Right atrium auricular region (tissue), 2 donors: ENCODE data around the gene NT5M. TPM values are rescaled to one million over a fixed set of nuclear protein-coding genes. Genes with fewer than 3 reads are reported as not detected.

Experiments used
- DNase-seq: peaks from one replicate; pipeline ENCODE4 v3.0.0-alpha.2; 2019; ENCODE audit warnings: low spot score
- H3K27ac ChIP-seq, 2 donors: fragments of 200-600 bp; sonication (generic); 1 replicate in 1 of 2; 2 replicates in 1 of 2; pipeline ENCODE4 v1.5.1; 2016 to 2019
- H3K27me3 ChIP-seq, 2 donors: fragments of 200-600 bp; sonication (generic); one replicate each; pipeline versions ENCODE4 v1.5.1 to v1.6.0; 2017 to 2019
- H3K36me3 ChIP-seq: fragments of 200-600 bp; sonication (generic); one replicate; pipeline ENCODE4 v1.5.1; 2016
- H3K4me1 ChIP-seq, 2 donors: fragments of 200-600 bp; sonication (generic); one replicate each; pipeline versions ENCODE4 v1.5.1 to v1.6.0; 2017 to 2019
- H3K4me3 ChIP-seq, 2 donors: fragments of 200-600 bp; sonication (generic); 1 replicate in 1 of 2; 2 replicates in 1 of 2; pipeline ENCODE4 v1.5.1; 2017 to 2019; ENCODE audit warnings: mild to moderate bottlenecking in 1 of 2, moderate library complexity in 1 of 2
- H3K9me3 ChIP-seq, 2 donors: fragments of 200-600 bp; sonication (generic); one replicate each; pipeline ENCODE4 v1.5.1; 2019
- total RNA-seq, 2 donors: library from RNA; depleted of rRNA; stranded (reverse); fragments of >200 nt; gene quantifications; one replicate each; pipeline ENCODE4 v1.1.0, GENCODE V29; 2016
- TF ChIP-seq, protein P1 (sequence below), 2 donors: fragments of 200-600 bp; sonication (generic); IDR thresholded peaks; one replicate each; pipeline ENCODE4 v1.5.1; 2019; ENCODE audit warnings: antibody characterized with exemption in 2 of 2

NT5M gene
- total RNA-seq, 2 donors from 2014 or later: 4.3 to 6.7 TPM

DNA sequence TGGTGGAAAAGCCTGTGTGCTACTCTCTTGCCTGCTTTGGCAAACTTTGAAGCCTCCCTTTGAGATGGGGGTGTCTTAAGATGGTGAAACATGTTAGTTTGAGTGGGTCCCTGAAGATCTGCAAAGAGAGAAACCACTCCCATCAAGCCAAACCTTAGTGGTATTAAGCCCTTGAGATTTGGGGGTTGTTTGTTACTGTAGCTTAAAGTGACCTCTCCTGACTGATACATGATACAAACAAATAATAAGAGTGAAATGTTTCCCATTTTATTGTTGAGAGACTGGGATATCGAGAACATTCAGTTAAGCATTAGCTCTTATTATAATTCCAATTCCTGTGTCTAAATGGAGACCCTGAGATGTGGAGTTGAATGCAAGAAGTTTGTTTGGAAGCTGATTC lies 63.1 kb downstream of the NT5M start:
- DNase-seq: no peak
- H3K27ac ChIP-seq: no peak overlapping the region
- TF ChIP-seq, protein P1, sequence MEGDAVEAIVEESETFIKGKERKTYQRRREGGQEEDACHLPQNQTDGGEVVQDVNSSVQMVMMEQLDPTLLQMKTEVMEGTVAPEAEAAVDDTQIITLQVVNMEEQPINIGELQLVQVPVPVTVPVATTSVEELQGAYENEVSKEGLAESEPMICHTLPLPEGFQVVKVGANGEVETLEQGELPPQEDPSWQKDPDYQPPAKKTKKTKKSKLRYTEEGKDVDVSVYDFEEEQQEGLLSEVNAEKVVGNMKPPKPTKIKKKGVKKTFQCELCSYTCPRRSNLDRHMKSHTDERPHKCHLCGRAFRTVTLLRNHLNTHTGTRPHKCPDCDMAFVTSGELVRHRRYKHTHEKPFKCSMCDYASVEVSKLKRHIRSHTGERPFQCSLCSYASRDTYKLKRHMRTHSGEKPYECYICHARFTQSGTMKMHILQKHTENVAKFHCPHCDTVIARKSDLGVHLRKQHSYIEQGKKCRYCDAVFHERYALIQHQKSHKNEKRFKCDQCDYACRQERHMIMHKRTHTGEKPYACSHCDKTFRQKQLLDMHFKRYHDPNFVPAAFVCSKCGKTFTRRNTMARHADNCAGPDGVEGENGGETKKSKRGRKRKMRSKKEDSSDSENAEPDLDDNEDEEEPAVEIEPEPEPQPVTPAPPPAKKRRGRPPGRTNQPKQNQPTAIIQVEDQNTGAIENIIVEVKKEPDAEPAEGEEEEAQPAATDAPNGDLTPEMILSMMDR (IDR thresholded peaks at IDR 0.05): no peak
- no peaks in the 10 kb centered on the region for H3K27me3 ChIP-seq
- H3K4me1 ChIP-seq: peaks cover 0 to 7% of the 10 kb centered on the region in 2 donors
- no peak overlapping the region for H3K4me3 ChIP-seq
- H3K9me3 ChIP-seq: no peaks in the 10 kb centered on the region
- no peaks in the 10 kb centered on the region for H3K36me3 ChIP-seq

DNA sequence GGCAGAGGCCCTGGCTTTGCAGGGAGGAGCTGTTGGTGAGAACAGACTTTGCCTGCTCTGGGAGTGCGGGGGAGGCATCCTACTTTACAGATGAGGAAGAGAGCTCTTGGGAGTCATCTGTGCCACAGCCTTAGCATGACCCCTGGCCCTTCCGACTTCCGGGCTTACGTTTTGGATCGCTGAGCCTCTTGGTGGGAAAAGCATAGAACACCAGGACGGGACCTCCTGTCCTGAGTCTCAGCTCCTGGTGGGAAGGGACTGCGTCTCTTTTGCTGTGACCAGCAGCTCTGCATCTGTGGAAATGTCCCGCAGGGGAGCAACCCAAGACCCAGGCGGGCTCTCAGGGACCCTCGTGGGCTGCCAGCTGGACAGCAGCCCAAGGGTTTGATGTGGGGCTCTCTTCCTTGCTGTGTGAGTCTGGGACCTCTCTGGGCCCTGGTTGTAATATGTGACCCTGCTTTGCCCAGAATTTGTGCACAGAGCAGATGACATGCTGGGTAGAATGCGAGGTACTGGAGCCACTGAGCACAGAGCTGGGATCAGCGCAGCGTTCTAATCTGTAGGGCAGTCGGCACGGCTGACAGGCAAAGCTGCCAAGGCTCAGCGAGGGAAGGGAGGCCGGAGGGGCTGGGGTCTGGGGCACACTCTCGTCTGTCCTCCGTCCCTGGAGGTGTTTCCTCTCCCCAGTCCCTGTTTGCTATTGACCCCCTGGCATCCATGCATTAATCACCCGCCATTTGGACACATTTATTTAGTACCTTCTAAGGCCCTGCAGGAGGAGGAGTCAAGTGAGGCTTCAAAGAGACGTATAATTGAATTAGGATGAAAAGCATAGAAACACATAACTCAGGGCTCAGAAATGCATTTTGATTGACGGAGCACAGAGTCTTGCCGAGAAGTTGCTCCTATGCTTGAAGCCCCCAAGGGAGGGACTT lies 64.0 kb downstream of the NT5M start:
- Histone ChIP-seq H3K9me3 (no peaks in the 10 kb centered on the region), H3K4me1 (peaks cover 0 to 4% of the 10 kb centered on the region in 2 donors), H3K27me3 (no peaks in the 10 kb centered on the region), H3K27ac (no peak overlapping the region), H3K4me3 (no peak overlapping the region), H3K36me3 (no peaks in the 10 kb centered on the region)
- TF ChIP-seq, protein P1 (IDR thresholded peaks at IDR 0.05): no peak
- DNase-seq: no peak

DNA sequence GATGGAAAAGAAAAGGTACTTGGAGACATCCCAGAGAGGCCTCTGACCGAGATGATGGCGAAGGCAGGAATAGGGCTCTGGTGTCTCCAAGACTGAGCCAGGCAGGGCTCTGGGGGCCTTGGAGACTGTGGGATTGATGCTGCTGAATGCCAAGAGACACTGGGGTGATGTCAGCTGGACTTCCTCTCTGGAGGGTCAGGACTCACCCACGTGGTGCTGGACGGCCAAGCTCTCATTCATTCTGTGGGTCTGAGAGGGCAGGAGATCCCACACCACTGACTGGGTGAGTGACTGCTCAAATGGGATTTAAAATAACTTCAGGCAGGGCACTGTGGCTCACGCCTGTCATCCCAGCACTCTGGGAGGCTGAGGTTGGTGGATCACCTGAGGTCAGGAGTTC lies 64.8 kb downstream of the NT5M start:
- no peak overlapping the region for H3K27ac ChIP-seq
- TF ChIP-seq, protein P1 (IDR thresholded peaks at IDR 0.05): no peak

DNA sequence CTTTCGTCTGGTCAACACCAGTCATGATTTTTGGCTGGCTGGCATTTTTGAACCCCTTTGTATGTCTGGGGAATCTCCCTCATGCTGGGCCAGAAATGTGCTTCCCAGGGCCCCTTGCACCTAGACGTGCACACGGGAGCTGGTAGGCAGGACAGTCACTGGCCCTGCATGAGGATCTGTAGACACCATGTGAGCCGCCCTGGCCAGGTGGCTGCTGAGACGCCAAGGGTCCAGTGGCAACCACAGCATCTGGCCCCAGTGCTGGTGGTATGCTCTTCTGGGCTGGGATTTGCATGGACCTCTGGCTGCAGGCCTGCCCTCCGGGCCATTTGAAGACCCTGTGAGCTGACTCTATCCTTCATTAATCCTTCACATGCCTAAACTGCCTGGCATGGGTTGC lies 67.5 kb downstream of the NT5M start:
- H3K4me3 ChIP-seq: no peak overlapping the region
- H3K4me1 ChIP-seq: no peaks in the 10 kb centered on the region
- DNase-seq: no peak
- TF ChIP-seq, protein P1 (IDR thresholded peaks at IDR 0.05): no peak
- H3K27me3 ChIP-seq: no peaks in the 10 kb centered on the region
- no peaks in the 10 kb centered on the region for H3K36me3 ChIP-seq
- no peaks in the 10 kb centered on the region for H3K9me3 ChIP-seq
- no peak overlapping the region for H3K27ac ChIP-seq

More for the DNA sequence above, 64.8 kb downstream of the NT5M start:
- Histone ChIP-seq H3K4me3 (no peak overlapping the region), H3K4me1 (no peaks in the 10 kb centered on the region), H3K27me3 (no peaks in the 10 kb centered on the region), H3K9me3 (no peaks in the 10 kb centered on the region), H3K36me3 (no peaks in the 10 kb centered on the region)
- no peak for DNase-seq

DNA sequence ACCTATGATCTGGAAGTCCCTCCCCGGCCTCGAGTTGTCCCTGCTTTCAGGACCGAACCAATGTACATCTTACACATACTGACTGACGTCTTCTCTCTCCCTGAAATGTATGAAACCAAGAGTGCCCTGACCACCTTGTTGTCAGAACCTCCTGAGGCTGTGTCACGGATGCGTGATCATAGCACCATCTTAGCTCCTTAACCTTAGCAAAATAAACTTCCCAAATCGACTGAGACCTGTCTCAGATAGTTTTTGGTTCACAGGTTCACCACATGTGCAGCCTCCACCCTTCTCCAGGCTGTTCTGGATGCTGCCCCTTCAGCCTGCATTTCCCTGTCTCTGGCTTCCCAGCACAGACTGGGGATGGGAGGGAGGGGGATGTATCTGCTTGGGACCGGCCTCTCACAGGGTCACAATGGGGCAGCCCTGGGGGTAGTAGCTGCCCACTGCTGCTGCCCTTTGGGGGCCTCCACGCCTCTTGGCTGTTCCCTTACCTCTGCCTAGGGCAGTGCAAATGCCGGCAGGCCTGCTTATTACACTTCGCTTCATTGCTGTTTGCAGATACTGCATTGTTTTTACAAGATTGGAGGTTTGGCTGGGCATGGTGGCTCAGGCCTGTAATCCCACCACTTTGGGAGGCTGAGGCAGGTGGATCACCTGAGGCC lies 69.8 kb downstream of the NT5M start:
- DNase-seq: no peak
- TF ChIP-seq, protein P1 (IDR thresholded peaks at IDR 0.05): no peak

More for the DNA sequence above, 69.8 kb downstream of the NT5M start:
- H3K27ac ChIP-seq: no peak overlapping the region
- no peaks in the 10 kb centered on the region for H3K27me3 ChIP-seq
- no peaks in the 10 kb centered on the region for H3K9me3 ChIP-seq
- no peaks in the 10 kb centered on the region for H3K36me3 ChIP-seq
- peaks cover 0 to 8% of the 10 kb centered on the region in 2 donors for H3K4me1 ChIP-seq
- no peak overlapping the region for H3K4me3 ChIP-seq
